NCI-H2227 treated with DMSO at 0.1 percent for 48 hours (cell line): ENCODE results near the gene AEN.

Experiments used
- DNase-seq: peaks from one replicate; lab custom pipeline; 2025; lab: John Stamatoyannopoulos, UW

The AEN gene, protein sequence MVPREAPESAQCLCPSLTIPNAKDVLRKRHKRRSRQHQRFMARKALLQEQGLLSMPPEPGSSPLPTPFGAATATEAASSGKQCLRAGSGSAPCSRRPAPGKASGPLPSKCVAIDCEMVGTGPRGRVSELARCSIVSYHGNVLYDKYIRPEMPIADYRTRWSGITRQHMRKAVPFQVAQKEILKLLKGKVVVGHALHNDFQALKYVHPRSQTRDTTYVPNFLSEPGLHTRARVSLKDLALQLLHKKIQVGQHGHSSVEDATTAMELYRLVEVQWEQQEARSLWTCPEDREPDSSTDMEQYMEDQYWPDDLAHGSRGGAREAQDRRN

DNA sequence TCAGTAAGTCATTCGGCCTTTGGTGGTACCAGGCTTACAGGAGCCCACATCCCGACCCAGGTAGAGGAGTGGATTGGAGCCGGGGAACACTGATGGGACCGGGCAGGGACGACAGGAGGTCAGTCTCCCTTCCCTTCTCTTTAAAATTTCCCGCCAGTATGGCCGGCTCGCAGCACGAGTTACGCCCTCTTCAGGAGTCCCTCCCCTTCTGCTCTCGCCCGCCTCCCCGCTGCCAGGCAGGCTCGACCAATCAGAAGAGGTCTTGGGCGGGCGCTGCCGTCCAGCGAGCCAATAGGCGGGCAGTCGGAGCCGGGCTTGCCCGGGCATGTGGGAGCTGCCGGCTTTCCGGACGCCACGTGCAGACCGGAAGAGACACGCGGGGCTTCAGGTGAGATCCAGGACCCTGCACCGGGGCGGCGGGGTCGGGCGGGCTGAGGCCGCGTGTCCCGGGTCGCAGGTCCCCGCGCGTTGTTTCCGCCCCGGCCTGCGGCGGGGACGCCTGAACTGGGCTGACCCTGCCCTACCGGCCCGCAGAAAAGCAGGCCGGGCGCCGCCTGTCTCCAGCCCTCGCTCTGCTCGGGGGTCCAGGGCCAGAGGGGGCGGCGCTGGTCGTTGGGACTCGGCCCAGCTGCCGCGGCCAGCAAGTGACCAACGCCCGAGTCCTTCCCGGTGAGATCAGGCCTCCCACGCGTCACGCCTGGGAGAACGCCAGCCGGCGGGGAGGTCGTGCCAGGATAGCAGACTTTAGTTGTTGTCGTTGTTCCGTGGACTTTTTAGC, at the start of gene AEN:
Gene AEN (plus strand): TSS at position 346 of the 778 bp plus-strand sequence. CDS start 4,870 bp downstream, outside the sequence.
- peak; percentile 81 for DNase-seq

DNA sequence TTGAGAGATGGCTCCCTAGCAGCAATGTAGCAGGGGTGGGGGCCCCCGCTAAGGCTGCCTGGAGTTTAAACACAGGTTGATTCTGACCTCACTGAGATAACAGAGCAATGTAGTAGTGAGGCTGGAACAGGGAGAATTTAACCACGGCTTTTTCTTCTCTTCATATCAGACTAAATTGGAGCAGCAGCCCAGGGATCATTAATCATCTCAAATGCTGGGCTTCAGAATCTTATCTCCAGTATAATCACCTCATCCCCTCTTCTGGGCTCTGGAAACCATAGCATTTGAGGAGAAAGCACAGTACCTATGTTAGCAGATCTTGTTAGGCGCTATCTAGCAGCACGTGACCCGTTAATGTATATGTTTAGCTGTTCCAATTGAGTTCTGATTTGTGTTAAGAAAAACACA, 49.3 kb upstream of the AEN start:
- DNase-seq: peak; percentile 42

DNA sequence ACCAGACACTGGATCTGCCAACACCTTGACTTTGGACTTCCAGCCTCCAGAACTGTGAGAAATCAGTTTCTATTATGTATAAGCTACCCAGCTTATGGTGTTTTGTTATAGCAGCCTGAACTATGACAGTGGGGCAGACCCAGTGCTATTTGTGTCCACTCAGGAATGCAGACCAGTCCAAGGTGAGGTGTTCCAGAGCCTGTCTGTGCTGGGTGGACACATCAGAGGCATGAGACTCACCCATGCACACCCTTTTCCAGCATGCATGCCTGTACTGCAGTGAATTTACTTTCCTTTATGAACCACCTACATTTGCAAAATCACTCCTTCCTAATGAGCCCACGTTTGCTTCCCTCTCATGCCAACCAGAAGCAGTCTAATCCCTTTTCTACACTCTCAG, 47.1 kb upstream of the AEN start:
- no peak for DNase-seq

GRCh38 chr15:88574655-88575054, 46.5 kb upstream of the AEN start:
- DNase-seq: peak; percentile 24

GRCh38 chr15:88579322-88579721, 41.8 kb upstream of the AEN start:
- DNase-seq: no peak

GRCh38 chr15:88580532-88580931, 40.6 kb upstream of the AEN start:
- no peak for DNase-seq

GRCh38 chr15:88586401-88587162, 34.6 kb upstream of the AEN start:
- peak; percentile 28 for DNase-seq

- DNase-seq: no peak
These were observed 30.4 kb upstream of the AEN start for GRCh38 chr15:88590759-88591158.

DNA sequence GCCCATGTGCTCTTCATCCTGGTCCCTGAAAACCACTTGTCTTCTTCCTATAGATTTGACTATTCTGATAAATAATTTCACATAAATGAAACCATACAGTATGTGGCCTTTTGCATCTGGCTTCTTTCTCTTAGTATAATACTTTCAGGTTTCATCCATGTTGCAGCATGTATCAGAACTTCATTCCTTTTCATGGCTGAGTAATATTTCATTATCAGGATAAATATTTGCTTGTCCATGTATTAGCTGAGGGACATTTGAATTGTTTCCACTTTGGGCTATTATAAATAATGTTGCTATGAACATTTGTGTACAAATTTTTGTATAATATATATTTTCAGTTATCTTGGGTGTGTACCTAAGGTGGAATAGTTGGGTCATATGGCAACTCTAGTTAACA, 29.8 kb upstream of the AEN start:
- DNase-seq: no peak

GRCh38 chr15:88603885-88604284, 17.3 kb upstream of the AEN start:
- DNase-seq: no peak

DNA sequence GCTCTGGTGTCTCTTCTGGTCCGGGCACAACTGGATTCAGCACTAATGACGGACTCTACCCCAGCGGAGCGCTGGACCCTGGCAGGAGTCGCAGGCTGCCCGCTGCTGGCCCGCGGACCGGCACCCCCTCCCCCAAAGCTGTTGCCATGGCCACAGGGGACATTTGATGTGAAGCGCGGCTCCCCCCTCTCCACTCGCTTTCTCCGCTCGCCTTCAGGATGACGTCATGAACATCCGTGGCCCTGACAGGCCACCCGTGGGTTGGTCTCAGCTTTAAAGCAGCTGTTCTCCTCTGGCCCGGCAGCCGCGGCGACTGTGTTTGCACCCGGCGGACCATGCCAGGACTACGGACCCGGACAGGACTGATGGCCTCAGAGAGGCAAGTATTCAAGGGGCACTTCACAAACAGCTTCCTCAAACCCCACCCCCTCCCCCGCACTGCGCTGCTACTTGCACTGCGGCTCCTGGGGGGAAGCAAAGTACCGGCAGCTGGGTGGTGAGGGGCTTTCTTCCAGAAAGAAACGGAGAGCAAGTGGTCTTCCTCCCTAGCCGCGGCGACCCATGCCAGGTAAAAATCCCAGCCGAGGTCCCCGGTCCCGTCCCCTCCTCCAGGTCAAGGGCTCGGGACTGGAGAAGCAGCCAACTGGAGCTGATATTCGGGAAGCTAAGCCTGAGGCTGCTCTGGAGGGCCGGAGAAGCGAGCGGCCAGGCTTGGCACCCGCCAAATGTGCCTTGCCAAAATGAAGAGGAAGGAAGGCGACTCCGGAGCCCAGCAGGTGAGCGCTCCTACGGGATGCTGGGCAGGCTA, 16.6 kb upstream of the AEN start:
- peak; percentile 52 for DNase-seq

DNA sequence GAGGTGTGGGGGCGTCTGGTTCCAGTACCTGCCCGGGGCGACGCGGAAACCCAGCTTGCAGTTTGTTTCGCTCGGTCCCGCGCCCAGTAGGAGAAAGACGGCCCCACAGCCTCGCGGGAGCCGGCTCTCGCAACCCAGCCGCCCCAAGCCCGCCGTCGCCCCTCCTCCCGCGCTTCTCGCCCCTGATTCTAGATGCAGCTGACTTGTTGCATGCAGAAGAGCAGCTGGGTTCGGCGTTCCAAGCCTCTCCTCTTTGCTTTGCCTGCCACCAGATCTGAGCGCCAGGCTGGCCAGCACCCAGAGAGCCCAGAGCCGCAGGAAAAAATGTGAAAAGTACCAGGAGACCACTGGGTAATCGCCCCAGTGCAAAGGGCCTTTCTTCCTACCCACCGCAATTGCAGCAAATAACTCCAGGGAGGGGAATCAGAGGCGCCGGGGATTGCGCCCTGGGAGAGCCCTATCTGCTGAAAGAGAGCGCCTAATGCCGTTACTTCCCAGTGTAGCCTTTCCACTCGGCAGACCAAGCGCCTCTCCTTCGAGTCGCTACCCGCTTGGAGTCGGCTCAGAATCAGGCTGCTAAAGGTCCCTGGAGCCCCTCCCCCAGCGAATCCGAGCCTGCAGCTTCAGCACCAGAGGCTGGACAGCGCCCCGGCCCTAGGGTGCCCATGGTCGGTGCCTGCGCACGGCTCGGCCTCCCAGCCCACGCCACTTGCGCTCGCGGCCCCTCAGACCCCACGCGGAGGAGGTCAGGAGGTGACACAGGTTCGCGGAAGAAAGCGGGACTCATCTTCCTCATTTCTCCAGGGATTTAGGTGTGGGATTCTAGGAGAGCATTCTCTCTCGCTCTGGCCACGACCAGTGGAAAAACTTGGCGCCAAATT, 15.7 kb upstream of the AEN start:
- DNase-seq: no peak

GRCh38 chr15:88606070-88606794, 14.9 kb upstream of the AEN start:
- no peak for DNase-seq

DNA sequence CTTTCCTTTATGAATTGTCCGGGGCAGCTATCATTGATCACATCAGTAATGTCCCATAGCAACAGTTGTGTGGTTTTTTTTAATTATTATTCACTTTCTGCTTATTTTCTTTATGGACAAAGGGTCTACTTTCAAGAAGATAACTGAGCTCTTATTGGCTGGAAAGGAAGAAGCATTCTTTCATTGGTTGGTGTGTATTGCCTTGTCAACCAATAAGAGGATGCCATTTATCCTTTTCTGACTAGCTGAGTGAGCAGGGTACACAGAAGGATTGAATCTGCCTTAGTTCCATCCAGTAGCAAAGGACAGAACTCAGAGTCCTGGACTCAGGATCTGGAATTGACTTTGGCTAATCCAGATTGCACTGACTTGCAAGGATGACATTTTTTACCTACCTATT, 13.2 kb upstream of the AEN start:
- no peak for DNase-seq

GRCh38 chr15:88608607-88609181, 12.4 kb upstream of the AEN start:
- no peak for DNase-seq

GRCh38 chr15:88609344-88610090, 11.6 kb upstream of the AEN start:
- no peak for DNase-seq

GRCh38 chr15:88610701-88611231, 10.4 kb upstream of the AEN start:
- DNase-seq: no peak

DNA sequence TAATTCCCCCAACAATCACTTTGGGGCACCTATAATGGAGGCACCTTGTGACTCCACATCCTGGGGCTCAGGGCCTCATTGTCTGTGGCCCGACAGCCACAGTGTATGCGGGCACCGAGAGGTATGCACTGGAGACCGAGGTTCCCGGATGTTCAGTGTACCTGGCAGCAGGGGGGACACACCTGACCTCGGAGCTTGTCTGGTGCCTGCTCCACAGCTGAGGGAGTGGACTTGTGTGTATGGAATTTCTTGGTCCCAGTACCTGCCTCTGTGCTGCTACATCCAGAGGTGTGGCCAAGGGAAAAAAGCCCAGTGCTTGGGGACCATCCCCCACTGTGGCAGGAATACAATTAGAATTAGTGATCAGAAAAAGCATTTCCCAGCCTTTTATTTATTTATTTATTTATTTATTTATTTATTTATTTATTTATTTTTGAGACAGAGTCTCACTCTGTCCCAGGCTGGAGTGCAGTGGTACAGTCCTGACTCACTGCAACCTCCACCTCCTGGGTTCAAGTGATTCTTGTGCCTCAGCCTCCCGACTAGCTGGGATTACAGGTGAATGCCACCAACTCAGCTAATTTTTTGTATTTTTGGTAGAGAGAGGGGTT, 8.8 kb upstream of the AEN start:
- DNase-seq: no peak
